ENCODE measurements around the gene TCN2. TPM values are rescaled to one million over a fixed set of nuclear protein-coding genes. Genes with fewer than 3 reads are reported as not detected.

The TCN2 gene
- total RNA-seq, 4 donors from 2014 or later = 38.2 to 56.1 (median 43.8) TPM

DNA sequence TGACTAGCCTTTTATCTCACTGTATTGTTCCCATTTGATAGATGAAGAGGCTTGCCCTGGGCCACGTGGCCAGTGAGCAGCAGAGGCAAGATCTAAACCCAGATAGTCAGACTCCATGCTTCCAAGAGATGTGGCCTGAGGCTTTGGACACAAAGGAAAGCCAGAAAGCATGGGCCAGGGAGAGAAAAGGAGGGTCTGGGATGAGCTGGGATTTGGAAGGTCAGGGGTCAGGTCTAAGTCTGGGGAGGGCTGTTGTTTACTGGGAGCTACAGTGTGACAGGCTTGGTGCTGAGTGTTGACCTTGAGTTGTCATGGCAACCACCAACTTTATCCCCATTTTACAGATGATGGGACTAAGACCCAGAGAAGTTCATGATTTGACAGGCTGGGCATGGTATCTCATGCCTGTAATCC lies 30.7 kb downstream of the TCN2 start:
- no peaks in the 10 kb centered on the region for H3K9me3 ChIP-seq
- H3K36me3 ChIP-seq = no peaks in the 10 kb centered on the region
- DNase-seq (ENCODE audit: low spot score in 2 of 2) = no peak
- H3K4me3 ChIP-seq = no peak overlapping the region
- H3K27ac ChIP-seq = no peak overlapping the region
- H3K27me3 ChIP-seq = no peaks in the 10 kb centered on the region
- TF ChIP-seq POLR2A (IDR thresholded peaks at IDR 0.05) = no peak
- WGBS, 2 donors = 65 to 77% methylated on average over 1 of the region's 1 CpG
- H3K4me1 ChIP-seq = peaks cover 0 to 40% (median 28%) of the 10 kb centered on the region in 4 donors

DNA sequence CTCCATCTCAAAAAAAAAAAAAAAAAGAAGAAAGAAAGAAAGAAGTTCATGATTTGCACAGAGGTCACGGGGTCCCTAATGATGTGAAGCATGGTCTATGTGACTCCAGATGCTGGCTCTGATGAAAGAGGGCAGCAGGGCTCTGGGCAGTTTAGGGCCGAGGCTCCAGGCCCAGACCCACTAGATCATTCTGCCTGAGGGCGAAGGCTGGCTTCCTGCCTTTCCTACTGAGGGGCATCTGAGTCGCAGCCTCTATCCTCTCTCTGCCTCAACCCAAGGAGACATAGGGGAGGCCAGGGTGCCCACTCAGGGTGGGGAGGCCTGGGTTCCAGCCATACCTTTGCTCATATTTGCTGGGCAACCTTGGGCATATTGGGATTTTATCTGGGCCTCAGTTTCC lies 33.4 kb downstream of the TCN2 start:
- no peak for TF ChIP-seq EP300 (IDR thresholded peaks at IDR 0.05)
- no peak for TF ChIP-seq POLR2A (IDR thresholded peaks at IDR 0.05)
- TF ChIP-seq, protein P1, sequence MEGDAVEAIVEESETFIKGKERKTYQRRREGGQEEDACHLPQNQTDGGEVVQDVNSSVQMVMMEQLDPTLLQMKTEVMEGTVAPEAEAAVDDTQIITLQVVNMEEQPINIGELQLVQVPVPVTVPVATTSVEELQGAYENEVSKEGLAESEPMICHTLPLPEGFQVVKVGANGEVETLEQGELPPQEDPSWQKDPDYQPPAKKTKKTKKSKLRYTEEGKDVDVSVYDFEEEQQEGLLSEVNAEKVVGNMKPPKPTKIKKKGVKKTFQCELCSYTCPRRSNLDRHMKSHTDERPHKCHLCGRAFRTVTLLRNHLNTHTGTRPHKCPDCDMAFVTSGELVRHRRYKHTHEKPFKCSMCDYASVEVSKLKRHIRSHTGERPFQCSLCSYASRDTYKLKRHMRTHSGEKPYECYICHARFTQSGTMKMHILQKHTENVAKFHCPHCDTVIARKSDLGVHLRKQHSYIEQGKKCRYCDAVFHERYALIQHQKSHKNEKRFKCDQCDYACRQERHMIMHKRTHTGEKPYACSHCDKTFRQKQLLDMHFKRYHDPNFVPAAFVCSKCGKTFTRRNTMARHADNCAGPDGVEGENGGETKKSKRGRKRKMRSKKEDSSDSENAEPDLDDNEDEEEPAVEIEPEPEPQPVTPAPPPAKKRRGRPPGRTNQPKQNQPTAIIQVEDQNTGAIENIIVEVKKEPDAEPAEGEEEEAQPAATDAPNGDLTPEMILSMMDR (IDR thresholded peaks at IDR 0.05) = no peak

DNA sequence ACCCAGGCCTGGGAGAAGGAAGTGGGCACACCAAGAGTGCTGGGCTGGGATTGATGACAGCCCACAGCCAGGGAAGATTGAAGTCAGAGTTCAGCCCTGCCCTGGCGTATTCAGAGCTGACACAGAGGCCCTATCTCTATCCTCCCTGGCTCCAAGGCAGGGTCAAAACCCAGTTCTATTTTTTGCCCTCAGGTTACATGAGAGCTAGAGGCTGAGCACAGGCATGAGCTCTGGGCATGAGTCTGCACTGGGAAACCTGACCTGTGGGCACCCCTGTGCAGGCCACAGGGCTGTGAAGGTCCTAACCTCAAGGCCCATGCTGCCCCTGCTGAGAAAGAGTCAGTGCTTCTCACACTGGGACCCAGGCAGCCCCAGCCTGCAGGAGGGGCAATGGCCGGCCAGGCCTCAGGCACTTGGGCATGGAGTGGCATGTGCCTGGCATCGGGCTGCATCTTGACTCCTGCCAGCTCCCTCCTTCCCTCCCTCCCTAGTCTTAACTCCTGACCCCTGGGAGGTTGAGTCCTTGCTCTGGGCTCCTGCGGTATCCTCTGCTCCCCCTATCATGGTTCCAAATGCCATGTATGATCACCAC lies 34.0 kb downstream of the TCN2 start:
- TF ChIP-seq, protein P1 (IDR thresholded peaks at IDR 0.05) = no peak
- TF ChIP-seq EP300 (IDR thresholded peaks at IDR 0.05) = no peak
- Histone ChIP-seq H3K27me3 (no peaks in the 10 kb centered on the region), H3K36me3 (no peaks in the 10 kb centered on the region), H3K4me3 (no peak overlapping the region), H3K27ac (no peak overlapping the region), H3K4me1 (peaks cover 0 to 25% (median 18%) of the 10 kb centered on the region in 4 donors), H3K9me3 (no peaks in the 10 kb centered on the region)
- 87 to 97% methylated on average over 3 to 4 of the region's 4 CpGs for WGBS, 2 donors
- DNase-seq (ENCODE audit: low spot score in 2 of 2) = no peak

More for the DNA sequence above, 33.4 kb downstream of the TCN2 start:
- WGBS, 2 donors = 66 to 77% methylated on average over 4 of the region's 4 CpGs
- Histone ChIP-seq H3K4me1 (peaks cover 0 to 30% (median 19%) of the 10 kb centered on the region in 4 donors), H3K4me3 (no peak overlapping the region), H3K9me3 (no peaks in the 10 kb centered on the region), H3K36me3 (no peaks in the 10 kb centered on the region), H3K27me3 (no peaks in the 10 kb centered on the region), H3K27ac (no peak overlapping the region)
- DNase-seq (ENCODE audit: low spot score in 2 of 2) = no peak

DNA sequence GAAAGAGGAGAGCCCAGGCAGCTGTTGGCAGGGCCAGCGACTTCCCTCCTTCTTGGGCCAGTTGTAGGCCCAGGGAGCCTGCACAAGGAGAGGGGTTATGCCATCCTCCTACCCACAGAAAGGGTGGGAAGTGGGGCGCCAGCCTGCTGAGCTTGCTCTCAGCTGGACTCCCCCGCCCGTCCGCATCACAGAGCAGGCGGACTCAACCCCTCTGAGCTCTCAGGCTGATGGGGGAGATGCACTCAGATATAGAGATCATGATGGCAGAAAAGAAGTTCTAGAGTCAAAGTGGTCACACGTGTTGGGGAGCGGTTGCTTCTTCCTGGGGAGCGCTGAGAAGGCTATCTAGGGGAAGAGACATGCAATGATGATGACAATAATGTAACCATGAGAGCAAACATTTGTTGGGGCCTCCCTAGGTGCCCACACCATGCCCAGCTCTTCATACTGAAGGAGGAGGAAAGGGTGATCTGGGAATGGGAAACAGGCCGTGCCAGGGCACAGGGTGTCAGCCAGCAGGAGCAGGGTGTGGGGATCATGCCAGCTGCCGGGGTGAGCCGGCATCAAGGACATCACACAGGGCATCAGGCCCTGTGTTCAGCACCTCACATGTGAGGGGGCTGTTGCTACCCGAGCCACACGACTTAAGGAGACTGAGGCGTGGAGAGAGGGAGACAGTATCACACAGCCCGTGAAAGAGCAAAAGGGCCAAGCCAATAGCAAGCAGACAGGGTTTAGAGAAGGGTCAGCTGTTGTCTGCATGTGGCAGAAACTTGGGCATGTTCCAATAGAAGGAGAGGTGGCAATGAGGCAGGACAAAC lies 36.3 kb downstream of the TCN2 start:
- Histone ChIP-seq H3K9me3 (no peaks in the 10 kb centered on the region), H3K27me3 (no peaks in the 10 kb centered on the region), H3K36me3 (peaks cover 0 to 12% (median 0%) of the 10 kb centered on the region in 3 donors), H3K4me3 (no peak overlapping the region), H3K4me1 (peaks cover 0 to 4% (median 0%) of the 10 kb centered on the region in 4 donors), H3K27ac (peak overlapping the region in 1 of 4 donors; percentile 34)
- DNase-seq (ENCODE audit: low spot score in 2 of 2) = no peak
- TF ChIP-seq POLR2A (IDR thresholded peaks at IDR 0.05) = no peak
- no peak for TF ChIP-seq EP300 (IDR thresholded peaks at IDR 0.05)
- WGBS, 2 donors = 83 to 85% methylated on average over 16 of the region's 16 CpGs

DNA sequence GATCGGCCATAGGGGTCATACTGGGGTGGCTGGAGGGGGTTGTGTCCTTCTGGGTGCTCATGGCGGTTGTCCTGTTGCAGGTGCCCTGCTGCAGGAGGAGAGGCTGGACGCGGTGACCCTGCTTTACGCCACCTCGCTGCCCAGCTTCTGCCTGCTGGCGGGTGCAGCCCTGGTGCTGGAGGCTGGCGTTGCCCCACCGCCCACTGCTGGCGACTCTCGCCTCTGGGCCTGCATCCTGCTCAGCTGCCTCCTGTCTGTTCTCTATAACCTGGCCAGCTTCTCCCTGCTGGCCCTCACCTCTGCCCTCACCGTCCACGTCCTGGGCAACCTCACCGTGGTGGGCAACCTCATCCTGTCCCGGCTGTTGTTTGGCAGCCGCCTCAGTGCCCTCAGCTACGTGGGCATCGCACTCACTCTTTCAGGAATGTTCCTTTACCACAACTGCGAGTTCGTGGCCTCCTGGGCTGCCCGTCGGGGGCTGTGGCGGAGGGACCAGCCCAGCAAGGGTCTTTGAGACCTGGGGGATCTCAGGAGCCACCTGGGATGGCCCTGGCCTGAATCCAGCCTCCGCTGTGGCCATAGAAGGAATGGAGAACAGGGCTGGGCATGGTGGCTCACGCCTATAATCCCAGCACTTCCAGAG lies 39.7 kb downstream of the TCN2 start:
- H3K27me3 ChIP-seq = no peaks in the 10 kb centered on the region
- DNase-seq (ENCODE audit: low spot score in 2 of 2) = no peak
- H3K4me1 ChIP-seq = peaks cover 0 to 19% (median 3%) of the 10 kb centered on the region in 4 donors
- H3K9me3 ChIP-seq = no peaks in the 10 kb centered on the region
- WGBS, 2 donors = 86 to 93% methylated on average over 17 to 23 of the region's 25 CpGs
- TF ChIP-seq EP300 (IDR thresholded peaks at IDR 0.05) (no peak), POLR2A (IDR thresholded peaks at IDR 0.05) (no peak)
- TF ChIP-seq, protein P1 (IDR thresholded peaks at IDR 0.05) = no peak
- H3K27ac ChIP-seq = no peak overlapping the region
- H3K4me3 ChIP-seq = no peak overlapping the region
- peaks cover 0 to 12% (median 0%) of the 10 kb centered on the region in 3 donors for H3K36me3 ChIP-seq

Measured in tibial nerve (tissue), 4 donors.